GM21619 (cell line): ENCODE results near the gene CHTF8.

ENCODE experiments used
- ATAC-seq: cut with Tn5 transposase; IDR thresholded peaks from one replicate; pipeline ENCODE4 v1.9.1; 2021; ENCODE audit not compliant: unreplicated experiment

CHTF8 gene

DNA sequence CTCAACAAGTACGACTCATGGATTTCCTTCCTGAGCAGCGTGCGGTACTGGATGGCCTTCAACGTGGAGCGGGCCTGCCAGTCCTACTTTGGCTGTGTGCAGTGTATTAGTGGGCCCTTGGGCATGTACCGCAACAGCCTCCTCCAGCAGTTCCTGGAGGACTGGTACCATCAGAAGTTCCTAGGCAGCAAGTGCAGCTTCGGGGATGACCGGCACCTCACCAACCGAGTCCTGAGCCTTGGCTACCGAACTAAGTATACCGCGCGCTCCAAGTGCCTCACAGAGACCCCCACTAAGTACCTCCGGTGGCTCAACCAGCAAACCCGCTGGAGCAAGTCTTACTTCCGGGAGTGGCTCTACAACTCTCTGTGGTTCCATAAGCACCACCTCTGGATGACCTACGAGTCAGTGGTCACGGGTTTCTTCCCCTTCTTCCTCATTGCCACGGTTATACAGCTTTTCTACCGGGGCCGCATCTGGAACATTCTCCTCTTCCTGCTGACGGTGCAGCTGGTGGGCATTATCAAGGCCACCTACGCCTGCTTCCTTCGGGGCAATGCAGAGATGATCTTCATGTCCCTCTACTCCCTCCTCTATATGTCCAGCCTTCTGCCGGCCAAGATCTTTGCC lies 17.9 kb downstream of the CHTF8 start:
- ATAC-seq, result no peak

DNA sequence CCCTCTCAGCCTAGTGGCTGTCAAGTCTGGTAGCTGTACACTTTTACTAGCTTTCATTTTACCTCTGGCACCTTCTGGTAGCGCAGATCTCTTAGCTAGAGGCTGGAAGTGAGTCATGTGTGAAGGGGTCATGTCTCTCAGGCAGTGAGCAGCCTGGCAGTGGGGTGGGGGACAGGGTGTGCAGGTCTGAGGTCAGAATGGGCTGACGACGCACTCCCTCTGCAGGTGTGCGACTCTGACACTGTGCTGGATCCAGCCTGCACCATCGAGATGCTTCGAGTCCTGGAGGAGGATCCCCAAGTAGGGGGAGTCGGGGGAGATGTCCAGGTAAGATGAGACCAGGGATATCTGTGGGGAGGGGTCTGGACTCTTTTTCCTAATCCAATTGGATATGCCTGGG lies 19.2 kb downstream of the CHTF8 start:
- no peak for ATAC-seq

DNA sequence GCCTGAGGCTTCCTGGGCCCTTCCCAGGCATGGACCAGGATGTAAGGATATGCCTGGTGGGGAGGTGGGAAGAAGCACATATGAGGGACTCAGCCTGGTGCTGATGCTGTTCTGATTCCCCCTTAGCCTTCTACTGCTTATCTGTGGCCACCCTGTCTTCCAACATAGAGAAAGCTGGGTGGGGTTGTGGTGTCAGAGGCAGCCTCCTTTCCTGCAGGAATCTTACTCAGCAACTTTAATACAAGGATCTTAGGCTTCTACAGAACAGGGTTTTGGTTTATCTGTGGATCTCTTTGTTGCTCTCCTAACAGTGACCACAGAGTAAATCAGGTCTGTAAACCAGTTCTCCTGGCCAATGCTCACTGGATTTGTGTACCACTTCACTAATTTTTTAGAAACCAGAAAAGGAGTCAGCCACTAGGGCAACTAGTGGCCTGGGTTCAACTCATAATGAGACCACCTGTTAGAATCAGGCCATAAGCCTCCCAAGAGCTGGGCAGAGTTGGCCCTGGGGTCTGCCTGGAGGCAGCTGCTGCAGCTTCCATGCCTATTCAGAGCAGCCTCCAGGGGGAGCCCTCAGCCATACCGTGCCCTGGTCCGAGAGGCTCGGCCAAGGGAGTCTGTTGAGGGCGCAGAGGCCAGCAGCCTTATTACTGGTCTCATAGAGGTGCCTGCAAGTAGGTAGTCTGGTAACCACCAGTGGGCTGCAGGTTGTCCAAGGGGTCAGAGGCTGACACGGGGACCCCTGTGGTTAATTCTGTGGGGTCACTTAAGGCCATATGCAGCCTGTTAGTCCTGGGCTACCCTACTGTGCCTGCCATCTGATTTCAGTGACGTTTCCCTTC lies 19.9 kb downstream of the CHTF8 start:
- no peak for ATAC-seq

DNA sequence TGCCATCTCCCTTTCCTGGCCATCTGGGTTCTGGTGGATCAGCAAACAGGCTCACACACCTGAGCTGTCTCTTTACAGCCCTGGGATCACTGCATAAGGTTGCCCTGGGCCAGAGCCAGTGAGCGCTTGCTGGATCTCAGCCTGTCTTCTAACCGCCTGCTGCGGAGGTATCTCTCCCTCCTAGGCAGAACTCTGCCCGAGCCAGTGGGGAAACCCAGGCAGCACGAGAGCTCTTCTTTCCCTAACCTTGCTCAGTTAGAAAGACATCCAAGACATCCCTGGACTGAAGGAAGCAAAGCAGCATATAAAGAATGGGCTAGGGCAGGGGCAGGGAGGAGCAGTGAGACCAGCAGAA lies 20.5 kb downstream of the CHTF8 start:
- no peak for ATAC-seq

DNA sequence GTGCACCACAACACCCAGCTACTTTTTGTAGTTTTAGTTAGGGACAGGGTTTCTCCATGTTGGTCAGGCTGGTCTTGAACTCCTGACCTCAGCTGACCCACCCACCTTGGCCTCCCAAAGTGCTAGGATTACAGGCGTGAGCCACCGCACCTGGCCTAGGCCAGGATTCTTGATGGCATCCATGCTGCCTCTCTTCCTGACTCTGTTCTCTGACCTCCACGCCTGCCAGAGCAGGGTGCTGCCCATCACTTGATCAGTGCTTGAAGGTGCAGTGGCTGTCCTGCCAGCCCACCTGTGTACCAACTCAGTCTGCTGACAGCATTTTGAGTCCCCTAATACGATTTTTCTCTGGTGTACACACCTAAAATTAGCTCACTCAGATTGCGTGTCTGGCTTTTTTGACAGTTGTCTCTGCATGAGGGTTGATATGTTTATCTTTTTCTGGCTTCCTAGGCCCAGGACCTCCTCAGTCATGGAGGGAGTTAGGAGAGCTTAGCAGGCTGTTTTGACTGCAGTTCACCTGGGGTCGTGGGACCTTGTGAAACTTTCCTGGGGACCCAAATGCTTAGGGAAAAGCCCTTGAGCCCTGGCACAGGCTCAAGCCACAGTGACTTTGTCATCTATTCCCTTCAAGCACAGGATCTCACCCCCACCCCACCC lies 21.0 kb downstream of the CHTF8 start:
- ATAC-seq, result no peak

DNA sequence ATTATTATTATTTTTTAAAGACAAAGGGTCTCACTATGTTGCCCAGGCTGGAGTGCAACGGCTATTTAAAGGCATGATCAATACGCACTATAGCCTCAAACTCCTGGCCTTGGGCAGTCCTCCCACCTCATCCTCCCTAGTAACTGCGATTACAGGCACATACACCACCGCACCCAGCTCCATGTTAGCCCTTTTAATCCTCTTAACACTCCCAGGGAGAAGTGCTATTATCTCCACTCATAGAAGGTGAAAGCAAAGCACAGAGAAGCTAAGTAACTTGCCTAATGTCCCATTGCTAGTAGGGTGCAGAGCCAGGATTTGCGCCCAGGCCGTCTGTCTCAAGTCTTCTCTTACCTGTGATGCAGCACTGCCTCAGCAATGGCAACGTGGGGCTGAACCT lies 22.0 kb downstream of the CHTF8 start:
- no peak for ATAC-seq

DNA sequence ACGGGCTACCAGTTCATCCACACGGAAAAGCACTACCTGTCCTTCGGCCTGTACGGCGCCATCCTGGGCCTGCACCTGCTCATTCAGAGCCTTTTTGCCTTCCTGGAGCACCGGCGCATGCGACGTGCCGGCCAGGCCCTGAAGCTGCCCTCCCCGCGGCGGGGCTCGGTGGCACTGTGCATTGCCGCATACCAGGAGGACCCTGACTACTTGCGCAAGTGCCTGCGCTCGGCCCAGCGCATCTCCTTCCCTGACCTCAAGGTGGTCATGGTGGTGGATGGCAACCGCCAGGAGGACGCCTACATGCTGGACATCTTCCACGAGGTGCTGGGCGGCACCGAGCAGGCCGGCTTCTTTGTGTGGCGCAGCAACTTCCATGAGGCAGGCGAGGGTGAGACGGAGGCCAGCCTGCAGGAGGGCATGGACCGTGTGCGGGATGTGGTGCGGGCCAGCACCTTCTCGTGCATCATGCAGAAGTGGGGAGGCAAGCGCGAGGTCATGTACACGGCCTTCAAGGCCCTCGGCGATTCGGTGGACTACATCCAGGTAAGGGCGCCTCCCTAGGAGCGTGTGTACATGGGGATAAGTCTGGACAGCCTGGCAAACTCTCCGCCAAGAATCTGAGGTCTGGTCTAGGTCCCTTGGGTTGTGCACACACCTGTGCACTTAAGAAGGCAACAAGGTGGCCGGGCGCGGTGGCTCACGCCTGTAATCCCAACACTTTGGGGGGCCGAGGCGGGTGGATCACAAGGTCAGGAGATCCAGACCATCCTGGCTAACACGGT lies 22.7 kb downstream of the CHTF8 start:
- no peak for ATAC-seq

DNA sequence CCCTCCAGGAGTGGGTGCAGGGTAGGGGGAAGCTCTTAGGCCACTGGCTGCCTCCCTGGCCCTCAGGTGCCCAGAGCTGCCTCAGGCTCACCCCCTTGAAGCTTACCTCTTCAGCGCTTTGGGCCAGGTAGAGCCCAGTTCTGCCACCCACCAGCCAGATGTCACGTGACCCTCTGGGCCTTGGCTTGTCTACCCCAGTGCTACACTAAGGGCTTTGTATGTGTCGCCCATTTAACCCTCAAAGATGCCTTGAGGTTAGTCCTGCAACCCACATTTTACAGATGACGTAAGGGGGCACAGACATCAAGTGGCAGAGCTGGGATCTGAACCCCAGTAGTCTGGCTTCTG lies 23.5 kb downstream of the CHTF8 start:
- no peak for ATAC-seq

DNA sequence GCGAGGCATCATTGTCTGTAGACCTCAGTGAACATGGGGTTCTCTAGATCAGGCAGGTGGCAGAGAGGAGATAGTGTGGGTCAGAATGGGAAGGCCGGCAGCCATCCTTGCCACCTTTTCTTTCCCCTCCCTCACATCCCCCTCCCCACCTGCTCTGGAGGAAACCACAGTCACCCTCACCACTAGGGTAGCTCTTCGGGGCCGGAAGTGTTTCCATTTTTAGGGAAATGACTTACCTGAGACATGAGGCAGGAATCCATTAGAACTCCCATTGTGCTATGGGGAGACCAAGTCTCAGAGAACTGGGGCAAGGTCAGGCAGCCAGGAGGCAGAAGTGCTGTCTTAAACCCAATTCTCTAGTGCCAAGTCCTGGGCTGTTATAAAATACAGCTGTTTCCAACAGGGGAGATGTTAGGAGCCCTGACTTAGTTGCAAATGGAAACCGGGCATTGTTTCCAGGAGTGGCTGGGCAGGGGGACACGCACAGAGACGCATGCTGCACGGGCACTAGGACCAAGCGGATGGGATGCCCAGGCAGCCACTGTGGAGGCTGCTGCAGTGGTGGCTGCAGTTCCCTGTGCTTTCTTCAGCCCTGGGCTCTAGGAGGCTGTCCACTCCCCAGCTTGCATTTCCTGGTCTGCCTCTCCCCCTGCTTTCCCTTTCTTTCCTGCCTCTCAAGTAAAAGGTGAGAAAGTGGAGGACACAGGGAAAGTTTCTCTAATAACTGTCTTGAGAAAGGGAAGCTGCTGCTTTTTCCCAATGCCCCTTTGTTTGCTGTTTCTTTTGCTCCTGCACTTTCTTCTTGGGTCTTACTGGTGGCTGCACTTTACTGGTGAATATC lies 24.1 kb downstream of the CHTF8 start:
- ATAC-seq, result no peak

DNA sequence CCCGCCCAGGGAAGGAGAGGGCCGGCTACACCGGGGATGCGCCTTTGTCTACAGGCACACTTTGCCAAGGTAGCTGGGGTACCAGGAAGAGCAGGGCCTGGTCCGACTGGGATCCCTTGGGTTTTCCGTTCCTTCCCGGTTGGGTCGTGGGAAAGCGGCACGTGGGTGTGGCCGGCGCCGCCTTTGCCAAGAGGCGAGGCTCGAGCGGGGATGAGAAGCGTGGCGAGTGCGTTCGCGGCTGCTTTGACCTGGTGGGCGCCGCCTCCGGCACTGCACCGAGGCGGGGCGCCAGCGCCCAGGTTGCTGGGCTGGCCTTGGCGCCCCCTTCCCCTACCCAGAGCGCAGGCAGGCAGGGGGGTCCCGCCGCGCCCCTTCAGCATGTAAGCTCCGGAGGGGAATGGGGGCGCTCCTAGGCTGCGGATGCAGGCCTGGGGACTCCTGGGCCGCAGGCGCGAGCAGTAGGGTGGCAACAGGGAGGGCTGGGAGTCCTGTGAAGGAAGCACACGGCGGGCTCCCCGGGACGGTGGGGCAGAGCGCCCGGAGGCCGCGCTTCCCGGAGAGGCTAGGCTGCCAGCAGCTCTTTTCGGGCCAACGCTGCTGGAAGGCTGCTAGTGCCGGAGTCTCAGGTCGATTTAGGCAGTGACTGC lies 24.9 kb downstream of the CHTF8 start:
- no peak for ATAC-seq

DNA sequence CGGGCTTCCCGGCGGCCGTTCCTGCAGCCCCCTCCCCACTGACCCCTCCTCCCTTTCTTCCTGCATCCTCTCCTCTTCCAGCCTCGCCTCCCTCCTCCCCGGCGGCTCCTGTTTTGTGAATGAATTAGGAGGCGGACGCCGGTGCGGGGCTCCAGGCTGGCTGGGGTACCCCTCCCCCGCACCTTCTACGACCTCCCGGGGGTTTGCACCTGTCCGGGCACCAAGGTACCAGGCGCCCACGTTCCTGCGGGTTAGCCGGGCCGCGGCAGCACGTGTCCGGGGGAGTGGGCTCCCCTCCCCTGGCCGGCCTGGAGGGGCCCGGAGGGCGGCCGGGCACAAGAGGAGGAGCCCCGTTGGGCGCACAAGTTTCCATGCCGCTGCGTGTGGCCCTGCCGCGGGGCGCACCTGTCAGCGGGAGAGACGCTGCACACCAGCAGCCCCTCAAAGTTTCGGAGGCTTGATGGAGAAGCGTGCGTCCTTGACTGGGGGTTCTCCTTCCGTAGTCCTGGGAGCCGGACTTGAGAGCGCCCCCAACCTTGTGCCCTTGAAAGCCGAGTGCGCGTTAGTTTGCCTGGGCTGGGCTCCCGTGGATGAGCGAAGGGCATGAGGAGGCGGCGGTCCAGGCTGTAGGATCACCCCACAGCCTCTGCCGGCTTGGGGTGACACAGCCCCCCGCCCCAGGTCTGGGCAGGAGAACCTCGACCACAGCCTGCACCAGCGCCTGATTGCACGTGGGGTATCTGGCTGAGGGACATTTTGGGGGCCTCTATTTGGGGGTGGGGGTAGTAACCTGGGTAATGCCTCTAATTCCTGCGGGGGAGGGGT lies 25.7 kb downstream of the CHTF8 start:
- no peak for ATAC-seq

DNA sequence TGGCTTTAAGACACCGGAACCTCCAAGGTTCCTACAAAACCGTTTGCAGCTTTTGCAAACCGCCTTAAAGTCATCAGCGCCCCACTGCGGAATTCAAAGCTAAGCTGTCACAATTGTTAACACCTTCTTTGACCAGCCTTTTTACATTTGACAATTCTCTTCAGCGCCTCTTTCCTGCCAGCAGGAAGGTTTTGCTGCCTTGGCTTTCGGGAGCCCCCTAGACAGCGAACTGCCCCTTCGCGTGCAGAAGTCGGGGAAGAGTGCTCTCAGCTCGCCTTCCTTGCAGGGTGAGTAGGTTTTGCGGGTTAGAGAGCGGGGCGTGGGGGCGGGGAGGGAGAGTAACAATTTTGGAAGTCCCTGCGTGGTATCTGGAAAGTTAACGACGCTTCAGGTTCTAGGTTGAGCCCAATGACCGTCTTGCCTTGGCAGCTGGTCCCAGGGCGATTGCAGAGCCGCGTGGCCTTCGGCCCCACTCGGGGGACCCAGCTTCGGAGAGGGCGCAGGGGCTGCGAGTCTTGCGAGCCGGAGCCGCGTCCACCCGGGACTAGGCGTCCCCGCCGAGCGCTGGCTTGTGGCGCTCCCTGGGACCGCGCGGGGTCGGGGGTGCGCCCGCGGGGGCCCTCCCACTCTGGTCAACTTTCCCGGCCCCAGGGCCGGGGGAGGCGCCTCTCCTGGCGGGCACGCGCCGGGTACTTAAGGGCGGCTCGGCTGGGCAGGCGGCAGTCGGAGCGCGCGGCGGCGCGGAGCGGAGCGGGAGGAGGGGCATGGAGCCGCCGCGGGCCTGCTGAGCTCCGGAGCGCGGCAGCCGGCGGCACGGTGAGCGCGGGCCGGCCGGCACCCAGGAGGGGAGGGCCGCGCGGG lies 26.7 kb downstream of the CHTF8 start, which contains the start of gene HAS3:
HAS3 (plus strand) TSS at position 153 of the 861 bp plus-strand sequence. CDS start 3,743 bp downstream, outside the sequence.
- no peak for ATAC-seq

DNA sequence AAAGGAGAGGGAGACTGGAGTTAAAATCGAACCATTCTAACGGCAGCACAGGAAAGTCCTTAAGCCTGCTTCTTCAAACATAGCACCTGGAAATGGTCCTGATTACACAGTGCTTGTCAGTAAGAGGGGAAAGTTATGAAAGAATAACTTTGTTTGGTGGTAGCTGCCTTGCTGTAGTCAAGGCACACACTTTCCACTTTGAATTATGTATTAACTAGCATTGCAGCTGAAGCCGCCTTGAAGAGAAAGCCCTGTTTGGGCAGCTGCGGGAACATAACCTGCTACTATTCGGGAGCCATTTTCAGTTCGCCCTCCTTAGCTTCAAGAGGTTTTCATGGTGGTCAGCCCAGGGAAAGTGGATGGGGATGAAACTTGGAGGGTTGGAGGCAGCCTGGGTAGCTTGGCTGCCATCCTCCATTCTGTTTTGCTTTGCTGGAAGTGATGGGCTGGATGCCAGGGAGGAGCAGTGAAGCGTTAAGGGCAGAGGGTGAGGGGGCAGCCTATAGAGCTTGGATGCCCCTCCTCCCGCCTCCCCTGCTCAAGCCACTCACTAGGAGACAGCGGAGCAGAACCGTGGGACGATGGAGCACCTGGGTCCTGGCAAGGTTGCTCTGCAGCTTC lies 32.2 kb downstream of the CHTF8 start:
- ATAC-seq, result no peak

DNA sequence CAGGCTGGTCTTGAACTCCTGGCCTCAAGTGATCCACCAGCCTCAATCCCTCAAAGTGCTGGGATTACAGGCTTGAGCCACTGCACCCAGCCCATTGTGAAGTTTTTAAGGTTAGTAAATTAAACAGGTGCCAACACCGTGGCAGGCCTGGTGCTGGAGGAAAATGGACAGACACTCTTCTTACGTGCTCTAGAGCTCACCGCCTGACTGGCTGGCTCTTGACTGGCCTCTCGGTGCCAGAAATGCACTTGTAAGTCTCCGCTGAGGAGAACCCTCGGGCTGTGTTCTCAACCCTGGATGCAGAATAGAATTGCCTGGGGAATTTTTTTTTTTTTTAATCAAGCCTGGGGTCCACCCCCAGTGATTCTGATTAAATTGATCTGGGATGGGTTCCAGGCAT lies 37.2 kb downstream of the CHTF8 start:
- ATAC-seq, result no peak

DNA sequence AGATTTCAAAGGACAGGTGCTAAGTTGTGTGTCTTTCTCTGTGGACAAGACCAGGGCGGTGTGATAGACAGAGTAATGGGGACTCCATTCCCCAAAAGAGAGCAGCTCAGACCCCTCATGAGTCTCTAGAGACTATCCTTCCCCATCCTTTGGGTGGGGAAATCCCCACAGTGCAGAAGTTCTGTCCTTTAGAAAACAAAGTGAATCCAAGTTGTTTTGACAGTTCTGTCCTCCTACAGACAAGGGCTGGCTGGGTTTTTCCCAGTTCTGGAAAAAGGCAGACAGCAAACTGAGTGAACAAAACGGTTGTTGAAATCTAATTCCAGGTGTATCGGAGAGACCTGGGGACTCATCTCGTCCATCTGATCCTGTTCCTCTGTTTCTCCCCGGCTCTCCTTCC lies 37.9 kb downstream of the CHTF8 start:
- ATAC-seq, result no peak

DNA sequence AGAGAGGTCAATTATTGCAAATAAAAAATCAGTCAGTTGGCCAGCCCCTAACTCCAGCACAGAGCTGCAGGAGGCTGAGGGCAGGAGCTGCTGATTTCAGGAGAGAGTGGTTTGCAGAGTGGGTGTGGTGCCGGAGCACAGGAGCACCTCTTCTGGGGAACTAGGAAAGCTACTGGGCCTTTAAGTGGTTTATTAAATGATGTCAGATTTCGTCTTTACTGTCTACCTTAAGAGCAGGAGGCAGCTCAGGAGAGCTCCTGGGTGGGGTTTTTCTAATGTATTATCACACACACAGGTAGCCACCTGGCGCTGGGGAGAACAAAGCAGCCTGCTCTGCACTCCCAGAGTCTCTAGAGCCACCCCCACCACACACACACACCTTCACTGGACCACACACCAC lies 38.4 kb downstream of the CHTF8 start:
- no peak for ATAC-seq

DNA sequence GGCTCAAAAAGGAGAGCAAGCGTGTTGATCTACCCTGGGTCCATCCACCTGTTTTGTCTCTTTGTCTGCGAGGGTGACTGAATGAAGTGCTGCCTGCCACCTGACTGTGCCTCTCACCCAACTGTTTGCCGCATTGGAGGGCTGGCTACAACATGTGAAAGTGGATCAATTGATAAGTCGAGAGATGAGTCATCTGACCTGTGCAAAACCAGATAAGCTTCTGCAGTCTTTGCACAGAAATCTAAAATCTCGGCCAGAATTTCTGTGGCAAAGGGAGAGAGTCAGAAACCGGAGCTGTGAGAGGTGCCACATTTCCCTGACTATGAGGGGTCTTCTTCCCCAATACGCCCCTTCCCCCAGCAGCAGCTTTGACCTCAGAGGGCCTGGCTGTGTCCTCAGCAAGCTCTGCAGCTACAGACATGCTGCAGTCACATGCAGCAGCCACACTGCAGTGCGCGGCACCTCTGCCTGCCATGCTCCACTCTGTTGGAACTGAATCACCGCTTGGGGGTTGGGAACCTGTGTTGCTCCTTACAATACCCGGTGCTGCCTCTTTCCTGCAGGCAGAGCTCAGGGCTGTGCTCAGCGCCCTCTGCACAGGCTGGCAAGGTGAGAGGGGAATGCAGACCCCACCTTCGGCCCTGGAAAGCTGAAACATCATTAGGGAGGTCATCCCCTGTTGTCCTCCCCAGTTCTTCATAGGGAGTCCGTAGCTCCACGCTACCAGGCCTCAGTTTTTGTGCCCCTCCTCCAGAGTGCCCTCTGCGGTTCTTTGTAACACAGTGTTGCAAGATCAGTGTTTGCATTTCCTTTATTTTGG lies 43.1 kb downstream of the CHTF8 start:
- ATAC-seq, result no peak
